HG03565 (cell line): Measurements from ENCODE around the gene PCNP.
"Not testable (repeated sequence)": the region's sequence is repeated elsewhere in the genome, so short reads cannot be mapped to it uniquely, and the experiment has no call there.

ENCODE experiments used
- ATAC-seq: cut with Tn5 transposase; IDR thresholded peaks from one replicate; pipeline ENCODE4 v1.9.1; 2021; ENCODE audit warnings: mild to moderate bottlenecking, moderate library complexity; ENCODE audit not compliant: unreplicated experiment

The PCNP gene

GRCh38 chr3:101561630-101562328 lies 12.2 kb upstream of the PCNP start, which contains the start of gene TRMT10C:
TRMT10C (plus strand) TSS chr3:101561868; CDS start chr3:101564782, 2,914 bp downstream.
- ATAC-seq: peak; percentile 99

DNA sequence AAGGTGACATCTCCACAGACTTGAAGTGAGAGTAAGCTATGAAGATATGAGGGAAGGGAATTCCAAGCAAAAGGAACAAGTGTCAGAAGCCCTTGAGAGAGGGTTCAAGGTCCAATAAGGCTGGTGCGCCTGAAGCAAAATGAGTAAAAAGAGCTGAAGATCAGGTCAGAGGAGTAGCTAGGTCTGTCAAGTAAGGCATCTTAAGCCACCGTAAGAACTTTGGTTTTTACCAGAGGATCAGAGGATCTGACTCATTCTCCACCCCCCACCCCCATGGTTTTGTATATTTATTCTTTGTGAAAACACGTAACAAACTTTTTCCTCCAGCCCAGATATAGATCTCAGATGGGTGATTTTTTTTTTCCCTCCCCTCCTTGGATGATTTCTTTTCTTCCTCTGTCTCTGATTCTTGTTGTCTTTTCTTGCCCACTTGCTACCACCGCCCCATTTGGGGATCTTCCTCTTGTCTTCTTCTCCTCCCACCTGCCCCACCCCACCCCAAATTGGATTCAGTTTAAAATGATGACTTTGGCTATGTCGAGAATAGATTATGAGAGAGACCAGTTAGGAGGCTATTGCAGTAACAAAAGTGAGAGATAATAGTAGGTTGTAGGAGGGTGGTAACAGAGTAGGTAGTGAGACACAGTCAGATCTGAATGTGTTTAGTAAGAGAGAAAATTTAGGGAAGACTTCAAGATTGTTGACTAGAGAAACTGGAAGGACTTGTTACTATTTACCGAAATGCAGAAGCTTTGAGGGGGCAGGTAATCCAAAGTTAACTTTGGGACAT lies 6.3 kb upstream of the PCNP start:
- ATAC-seq: no peak

DNA sequence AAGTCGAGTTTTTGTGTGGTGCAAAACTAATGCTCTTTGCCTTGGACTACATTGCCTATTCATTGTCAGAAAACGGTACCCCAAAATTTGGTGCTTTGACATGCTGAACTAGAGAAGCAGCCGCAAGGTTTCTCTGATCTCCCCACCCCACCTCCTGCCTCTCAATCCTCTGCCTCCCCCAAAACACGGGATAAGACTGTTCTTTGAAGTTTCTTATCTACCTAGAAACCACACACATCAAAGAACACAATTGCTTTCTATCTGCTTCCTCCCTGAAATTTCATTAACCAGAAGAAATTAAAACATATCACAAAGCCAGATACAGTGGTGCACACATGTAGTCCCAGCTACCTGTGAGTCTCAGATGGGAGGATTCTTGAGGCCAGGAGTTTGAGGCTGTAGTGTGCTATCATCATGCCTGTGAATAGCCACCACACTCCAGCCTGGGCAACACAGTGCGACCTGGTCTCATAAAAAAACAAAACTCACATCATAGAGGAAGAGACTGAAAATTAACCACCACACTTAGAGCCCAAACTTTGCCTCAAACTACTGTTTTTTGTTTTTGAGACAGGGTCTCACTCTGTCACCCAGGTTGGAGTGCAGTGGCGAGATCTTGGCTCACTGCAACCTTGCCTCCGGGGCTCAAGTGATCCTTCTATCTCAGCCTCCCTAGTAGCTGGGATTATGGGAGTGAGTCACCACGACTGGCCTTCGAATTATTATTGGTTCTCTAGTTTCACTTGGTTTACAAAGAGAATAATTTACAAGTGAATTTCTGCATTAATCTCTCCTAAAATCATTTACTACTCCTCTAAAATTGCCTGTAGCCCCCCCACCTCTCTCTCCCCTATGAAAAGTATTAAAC lies 2.7 kb upstream of the PCNP start:
- ATAC-seq: no peak

GRCh38 chr3:101574388-101575112 lies 570 bp downstream of the PCNP start:
- ATAC-seq: peak; percentile 24

DNA sequence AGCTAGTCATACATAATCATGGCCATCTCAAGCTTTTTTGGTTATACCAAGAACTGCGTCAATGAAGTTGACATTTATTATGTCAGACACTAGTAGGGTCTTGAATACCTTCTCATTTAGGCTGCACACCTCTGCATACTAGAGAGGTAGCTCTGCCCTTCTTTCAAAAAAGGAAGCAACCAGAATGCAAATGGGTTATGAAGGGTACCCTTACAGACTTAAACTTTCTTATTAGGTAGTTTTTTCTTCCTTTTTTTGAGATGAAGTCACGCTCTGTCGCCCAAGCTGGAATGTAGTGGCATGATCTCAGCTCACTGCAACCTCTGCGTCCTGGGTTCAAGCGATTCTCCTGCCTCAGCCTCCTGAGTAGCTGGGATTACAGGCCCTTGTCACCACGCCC lies 3.3 kb downstream of the PCNP start:
- no peak for ATAC-seq

DNA sequence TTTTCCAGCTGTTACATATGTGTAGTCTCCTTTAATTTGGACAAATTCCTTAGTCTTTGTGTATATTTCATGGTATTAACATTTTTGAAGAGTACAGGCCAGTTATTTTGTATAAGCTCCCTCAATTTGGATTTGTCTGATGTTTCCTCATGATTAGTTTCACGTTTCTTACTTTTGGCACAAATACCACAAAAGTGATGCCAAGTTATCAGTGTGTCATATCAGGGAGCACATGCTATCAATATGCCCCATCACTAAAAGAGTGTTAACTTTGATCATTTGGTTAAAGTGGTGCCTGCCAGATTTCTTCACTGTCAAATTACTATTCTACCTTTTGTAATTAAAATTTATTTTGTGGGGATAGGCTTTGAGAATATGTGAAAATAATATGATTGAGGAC lies 14.6 kb downstream of the PCNP start:
- no peak for ATAC-seq

GRCh38 chr3:101591071-101591470 lies 17.1 kb downstream of the PCNP start:
- no peak for ATAC-seq

DNA sequence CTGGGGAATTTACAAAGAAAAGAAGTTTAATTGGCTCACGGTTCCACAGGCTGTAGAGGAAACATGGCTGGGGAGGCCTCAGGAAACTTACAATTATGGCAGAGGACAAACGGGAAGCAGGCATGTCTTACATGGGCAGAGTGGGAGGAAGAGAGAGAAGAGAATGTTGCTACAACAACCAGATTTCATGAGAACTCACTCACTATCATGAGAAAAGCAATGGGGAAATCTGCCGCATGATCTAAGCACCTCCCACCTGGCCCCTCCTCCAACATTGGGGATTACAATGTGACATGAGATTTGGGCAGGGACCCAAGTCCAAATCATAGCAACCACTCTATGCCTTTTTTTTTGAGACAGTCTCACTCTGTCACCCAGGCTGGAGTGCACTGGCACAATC lies 28.8 kb downstream of the PCNP start:
- ATAC-seq: no peak

DNA sequence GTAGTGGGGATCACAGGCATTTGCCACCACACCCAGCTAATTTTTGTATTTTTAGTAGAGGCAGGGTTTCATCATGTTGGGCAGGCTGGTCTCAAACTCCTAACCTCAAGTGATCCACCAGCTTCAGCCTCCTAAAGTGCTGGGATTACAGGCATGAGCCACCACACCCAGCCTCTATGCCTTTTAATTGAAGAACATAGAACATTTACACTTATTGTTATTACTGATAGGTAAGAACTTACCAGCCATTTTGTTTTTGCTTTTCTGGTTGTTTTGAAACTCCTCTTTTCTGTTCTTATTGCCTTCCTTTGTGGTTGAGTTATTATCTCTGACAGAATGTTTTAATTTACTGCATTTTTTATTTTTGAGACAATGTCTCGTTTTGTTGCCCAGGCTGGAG lies 29.2 kb downstream of the PCNP start:
- ATAC-seq: no peak

- not testable (repeated sequence) for ATAC-seq
These were observed 31.4 kb downstream of the PCNP start for GRCh38 chr3:101605398-101605797.

DNA sequence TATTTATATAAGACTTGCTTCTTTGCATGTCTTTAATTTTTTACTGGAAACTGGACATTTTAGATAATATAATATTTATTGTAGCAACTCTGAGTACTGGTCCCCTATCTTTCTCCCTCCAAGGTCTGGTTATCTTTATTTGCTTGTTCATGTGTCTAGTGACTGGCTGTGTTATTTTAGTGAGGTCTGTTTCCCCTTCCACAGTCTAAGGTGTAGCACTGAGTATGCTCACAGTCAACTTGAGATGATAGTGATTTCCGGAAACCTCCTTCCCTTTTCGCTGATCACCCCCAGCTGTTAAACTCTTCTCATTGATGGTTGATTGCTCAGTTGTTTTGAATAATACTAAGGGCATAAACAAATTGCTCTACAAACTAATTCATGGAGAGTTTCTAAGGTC lies 37.0 kb downstream of the PCNP start:
- peak; percentile 72 for ATAC-seq

GRCh38 chr3:101613014-101613413 lies 39.0 kb downstream of the PCNP start:
- ATAC-seq: not testable (repeated sequence)

DNA sequence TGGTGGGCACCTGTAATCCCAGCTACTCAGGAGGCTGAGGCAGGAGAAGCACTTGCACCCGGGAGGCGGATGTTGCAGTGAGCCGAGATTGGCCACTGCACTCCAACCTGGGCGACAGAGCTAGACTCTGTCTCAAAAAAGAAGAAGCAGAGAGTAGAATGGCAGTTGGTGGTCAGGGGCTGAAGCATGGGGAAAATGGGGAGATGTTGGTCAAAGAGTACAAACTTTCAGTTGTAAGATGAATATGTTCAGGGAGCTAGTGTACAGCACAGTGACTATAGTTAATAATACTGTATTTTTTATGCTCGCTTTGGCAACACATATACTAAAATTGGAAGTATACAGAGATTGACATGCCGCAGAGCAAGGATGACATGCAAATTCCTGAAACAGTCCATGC lies 41.5 kb downstream of the PCNP start:
- no peak for ATAC-seq

DNA sequence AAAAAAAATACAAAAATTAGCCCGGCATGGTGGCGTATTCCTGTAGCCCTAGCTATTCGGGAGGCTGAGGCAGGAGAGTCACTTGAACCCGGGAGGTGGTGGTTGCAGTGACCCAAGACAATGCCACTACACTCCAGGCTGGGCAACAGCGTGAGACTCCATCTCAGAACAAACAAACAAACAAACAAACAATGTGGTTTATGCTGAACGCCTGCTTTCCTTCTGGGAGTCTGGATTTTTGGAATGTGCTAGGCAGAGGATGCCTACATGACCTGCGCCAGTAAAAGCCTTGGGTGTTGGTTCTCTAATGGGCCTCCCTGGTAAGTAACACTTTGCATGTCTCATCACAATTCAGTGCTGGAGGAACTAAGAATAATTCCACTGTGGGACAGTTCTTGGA lies 43.5 kb downstream of the PCNP start:
- no peak for ATAC-seq

DNA sequence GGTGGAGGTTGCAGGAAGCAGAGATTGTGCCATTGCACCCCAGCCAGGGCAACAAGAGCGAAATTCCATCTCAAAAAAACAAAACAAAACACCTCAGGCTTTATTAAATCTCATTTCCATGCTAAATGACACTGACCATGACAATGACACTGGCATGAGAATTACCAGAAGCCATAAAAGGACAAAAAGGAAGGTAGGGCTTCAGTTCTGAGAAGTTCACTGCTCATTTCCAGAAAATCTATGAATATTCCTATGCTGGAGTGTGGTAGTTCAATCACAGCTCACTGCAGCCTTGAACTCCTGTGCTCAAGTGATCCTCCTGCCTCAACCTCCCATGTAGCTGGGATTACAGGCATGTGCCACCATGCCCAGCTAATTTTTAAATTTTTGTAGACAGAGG lies 44.7 kb downstream of the PCNP start:
- ATAC-seq: no peak

DNA sequence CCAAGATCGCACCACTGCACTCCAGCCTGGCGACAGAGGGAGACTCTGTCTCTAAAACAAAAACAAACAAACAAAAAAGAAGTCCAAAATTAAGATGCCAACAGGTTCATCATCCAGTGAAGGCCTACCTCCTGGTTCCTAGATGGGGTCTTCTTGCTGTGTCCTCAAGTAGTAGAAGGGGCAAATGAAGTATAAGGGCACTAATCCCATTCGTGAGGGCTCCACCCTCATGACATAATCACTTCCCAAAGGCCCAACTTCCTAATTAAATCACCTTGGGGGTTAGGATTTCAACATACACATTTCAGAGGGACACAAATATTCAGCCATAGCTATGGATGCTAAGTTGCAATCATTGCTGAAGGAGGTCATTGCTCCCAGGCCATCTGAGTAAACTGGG lies 45.8 kb downstream of the PCNP start:
- no peak for ATAC-seq

DNA sequence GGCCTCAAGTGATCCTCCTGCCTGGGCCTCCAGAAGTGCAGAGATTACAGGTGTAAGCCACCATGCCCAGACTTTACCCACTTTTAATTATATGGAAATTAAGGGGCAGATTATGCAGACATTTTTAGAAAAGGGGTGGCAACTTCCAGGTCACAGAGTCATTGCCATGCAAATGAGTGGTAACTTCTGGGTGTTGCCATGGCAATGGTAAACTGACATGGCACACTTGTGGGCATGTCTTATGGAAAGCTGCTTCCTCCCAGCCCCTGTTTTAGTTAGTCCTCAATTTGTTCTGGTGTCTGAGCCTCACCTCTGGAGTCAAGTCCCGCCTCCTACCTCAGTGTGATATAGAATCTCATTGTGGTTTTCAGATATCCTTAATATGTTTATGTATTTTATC lies 49.7 kb downstream of the PCNP start:
- no peak for ATAC-seq

DNA sequence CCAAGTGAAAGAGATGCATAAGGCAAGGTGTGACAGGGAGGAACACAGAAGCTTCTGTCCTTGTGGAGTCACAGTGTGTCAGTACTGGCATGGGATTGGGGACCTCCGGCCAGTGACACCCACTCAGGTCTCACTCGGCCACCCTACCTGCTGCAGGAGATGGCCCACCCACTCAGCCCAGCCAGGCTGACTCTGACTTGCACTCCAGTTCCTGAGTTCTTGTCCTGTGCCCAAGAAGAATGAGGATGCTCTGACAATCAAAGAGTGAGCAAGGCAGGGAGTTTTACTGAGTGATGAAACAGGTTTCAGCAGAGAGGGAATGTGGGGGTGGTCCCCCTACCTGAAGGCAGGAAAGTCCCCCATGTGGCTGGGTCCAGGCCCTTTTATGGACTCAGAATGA lies 50.9 kb downstream of the PCNP start:
- no peak for ATAC-seq

GRCh38 chr3:101625879-101626278 lies 51.9 kb downstream of the PCNP start:
- ATAC-seq: no peak

DNA sequence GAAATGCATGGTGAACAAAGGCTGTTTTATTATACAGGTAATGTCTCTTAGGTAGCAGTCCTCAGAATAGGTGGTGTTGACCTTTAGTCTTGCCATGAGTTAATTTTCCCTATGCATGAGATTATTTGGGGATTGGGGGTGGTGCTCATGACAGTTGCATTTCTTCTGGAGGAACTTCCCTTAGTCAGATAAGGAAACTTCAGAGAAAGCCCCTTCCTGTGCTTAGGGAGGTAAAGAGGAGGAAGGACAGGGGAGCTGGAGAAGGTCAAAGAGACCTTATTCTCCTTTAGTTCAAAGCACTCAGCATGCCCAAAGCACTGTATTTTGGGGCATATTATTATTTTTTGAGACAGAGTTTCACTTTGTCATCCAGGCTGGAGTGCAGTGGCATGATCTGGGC lies 55.2 kb downstream of the PCNP start:
- no peak for ATAC-seq
